ENCODE data around the gene CTNNA3.
"Not testable (repeated sequence)": the region's sequence is repeated elsewhere in the genome, so short reads cannot be mapped to it uniquely, and the experiment has no call there.

DNA sequence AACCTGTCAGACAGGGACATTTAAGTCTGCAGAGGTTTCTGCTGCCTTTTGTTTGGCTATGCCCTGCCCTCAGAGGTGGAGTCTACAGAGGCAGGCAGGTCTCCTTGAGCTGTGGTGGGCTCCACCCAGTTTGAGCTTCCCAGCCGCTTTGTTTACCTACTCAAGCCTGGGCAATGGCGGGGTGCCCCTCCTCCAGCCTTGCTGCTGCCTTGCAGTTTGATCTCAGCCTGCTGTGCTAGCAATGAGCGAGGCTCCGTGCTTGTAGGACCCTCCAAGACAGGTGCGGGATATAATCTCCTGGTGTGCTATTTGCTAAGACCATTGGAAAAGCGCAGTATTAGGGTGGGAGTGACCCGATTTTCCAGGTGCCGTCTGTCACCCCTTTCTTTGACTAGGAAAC, 1360.2 kb downstream of the CTNNA3 start:
- TF ChIP-seq, protein P1, sequence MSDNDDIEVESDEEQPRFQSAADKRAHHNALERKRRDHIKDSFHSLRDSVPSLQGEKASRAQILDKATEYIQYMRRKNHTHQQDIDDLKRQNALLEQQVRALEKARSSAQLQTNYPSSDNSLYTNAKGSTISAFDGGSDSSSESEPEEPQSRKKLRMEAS (IDR thresholded peaks at IDR 0.05) = not testable (repeated sequence)
- TF ChIP-seq NR2F2 (IDR thresholded peaks at IDR 0.05); RAD21 (IDR thresholded peaks at IDR 0.05); FOXA2 (IDR thresholded peaks at IDR 0.05); JUND (IDR thresholded peaks at IDR 0.05); TAF1 (conservative IDR thresholded peaks at IDR 0.05); SP1 (IDR thresholded peaks at IDR 0.05); RXRA (IDR thresholded peaks at IDR 0.05); FOXA1 (IDR thresholded peaks at IDR 0.05); EGR1 (IDR thresholded peaks at IDR 0.05; ENCODE audit: low read depth in 2 of 2): not testable (repeated sequence)
- TF ChIP-seq, protein P2, sequence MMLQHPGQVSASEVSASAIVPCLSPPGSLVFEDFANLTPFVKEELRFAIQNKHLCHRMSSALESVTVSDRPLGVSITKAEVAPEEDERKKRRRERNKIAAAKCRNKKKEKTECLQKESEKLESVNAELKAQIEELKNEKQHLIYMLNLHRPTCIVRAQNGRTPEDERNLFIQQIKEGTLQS (IDR thresholded peaks at IDR 0.05) = not testable (repeated sequence)
- TF ChIP-seq, protein P3, sequence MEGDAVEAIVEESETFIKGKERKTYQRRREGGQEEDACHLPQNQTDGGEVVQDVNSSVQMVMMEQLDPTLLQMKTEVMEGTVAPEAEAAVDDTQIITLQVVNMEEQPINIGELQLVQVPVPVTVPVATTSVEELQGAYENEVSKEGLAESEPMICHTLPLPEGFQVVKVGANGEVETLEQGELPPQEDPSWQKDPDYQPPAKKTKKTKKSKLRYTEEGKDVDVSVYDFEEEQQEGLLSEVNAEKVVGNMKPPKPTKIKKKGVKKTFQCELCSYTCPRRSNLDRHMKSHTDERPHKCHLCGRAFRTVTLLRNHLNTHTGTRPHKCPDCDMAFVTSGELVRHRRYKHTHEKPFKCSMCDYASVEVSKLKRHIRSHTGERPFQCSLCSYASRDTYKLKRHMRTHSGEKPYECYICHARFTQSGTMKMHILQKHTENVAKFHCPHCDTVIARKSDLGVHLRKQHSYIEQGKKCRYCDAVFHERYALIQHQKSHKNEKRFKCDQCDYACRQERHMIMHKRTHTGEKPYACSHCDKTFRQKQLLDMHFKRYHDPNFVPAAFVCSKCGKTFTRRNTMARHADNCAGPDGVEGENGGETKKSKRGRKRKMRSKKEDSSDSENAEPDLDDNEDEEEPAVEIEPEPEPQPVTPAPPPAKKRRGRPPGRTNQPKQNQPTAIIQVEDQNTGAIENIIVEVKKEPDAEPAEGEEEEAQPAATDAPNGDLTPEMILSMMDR (IDR thresholded peaks at IDR 0.05; ENCODE audit: low read depth, low read length, missing input control) = not testable (repeated sequence)
- TF ChIP-seq, protein P4, sequence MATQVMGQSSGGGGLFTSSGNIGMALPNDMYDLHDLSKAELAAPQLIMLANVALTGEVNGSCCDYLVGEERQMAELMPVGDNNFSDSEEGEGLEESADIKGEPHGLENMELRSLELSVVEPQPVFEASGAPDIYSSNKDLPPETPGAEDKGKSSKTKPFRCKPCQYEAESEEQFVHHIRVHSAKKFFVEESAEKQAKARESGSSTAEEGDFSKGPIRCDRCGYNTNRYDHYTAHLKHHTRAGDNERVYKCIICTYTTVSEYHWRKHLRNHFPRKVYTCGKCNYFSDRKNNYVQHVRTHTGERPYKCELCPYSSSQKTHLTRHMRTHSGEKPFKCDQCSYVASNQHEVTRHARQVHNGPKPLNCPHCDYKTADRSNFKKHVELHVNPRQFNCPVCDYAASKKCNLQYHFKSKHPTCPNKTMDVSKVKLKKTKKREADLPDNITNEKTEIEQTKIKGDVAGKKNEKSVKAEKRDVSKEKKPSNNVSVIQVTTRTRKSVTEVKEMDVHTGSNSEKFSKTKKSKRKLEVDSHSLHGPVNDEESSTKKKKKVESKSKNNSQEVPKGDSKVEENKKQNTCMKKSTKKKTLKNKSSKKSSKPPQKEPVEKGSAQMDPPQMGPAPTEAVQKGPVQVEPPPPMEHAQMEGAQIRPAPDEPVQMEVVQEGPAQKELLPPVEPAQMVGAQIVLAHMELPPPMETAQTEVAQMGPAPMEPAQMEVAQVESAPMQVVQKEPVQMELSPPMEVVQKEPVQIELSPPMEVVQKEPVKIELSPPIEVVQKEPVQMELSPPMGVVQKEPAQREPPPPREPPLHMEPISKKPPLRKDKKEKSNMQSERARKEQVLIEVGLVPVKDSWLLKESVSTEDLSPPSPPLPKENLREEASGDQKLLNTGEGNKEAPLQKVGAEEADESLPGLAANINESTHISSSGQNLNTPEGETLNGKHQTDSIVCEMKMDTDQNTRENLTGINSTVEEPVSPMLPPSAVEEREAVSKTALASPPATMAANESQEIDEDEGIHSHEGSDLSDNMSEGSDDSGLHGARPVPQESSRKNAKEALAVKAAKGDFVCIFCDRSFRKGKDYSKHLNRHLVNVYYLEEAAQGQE (IDR thresholded peaks at IDR 0.05) = not testable (repeated sequence)
- TF ChIP-seq, protein P5, sequence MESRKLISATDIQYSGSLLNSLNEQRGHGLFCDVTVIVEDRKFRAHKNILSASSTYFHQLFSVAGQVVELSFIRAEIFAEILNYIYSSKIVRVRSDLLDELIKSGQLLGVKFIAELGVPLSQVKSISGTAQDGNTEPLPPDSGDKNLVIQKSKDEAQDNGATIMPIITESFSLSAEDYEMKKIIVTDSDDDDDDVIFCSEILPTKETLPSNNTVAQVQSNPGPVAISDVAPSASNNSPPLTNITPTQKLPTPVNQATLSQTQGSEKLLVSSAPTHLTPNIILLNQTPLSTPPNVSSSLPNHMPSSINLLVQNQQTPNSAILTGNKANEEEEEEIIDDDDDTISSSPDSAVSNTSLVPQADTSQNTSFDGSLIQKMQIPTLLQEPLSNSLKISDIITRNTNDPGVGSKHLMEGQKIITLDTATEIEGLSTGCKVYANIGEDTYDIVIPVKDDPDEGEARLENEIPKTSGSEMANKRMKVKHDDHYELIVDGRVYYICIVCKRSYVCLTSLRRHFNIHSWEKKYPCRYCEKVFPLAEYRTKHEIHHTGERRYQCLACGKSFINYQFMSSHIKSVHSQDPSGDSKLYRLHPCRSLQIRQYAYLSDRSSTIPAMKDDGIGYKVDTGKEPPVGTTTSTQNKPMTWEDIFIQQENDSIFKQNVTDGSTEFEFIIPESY (IDR thresholded peaks at IDR 0.05) = not testable (repeated sequence)
